HepG2 (cell line): ENCODE results near the gene PPFIA3. TPM values are rescaled to one million over a fixed set of nuclear protein-coding genes. Genes with fewer than 3 reads are reported as not detected.

ENCODE experiments used
- ARNT2 ChIP-seq: sonication (generic); formaldehyde crosslinking; IDR thresholded peaks from 2 replicates; pipeline ENCODE4 v1.8.0; 2022; ENCODE audit warnings: mild to moderate bottlenecking, low read depth, missing genetic modification reagents, moderate library complexity
- DR1 ChIP-seq: sonication (generic); formaldehyde crosslinking; IDR thresholded peaks from 2 replicates; pipeline ENCODE4 v1.8.0; 2021; ENCODE audit warnings: mild to moderate bottlenecking, missing genetic modification reagents, inconsistent platforms
- DZIP1 ChIP-seq: sonication (generic); formaldehyde crosslinking; IDR thresholded peaks from 2 replicates; pipeline ENCODE4 v1.5.0; 2020; ENCODE audit warnings: mild to moderate bottlenecking, missing genetic modification reagents
- ETV6 ChIP-seq: sonication (generic); formaldehyde crosslinking; conservative IDR thresholded peaks from 2 replicates; pipeline ENCODE4 v1.4.0; 2020; ENCODE audit warnings: missing genetic modification reagents
- FOXP4 ChIP-seq: sonication (generic); formaldehyde crosslinking; IDR thresholded peaks from 2 replicates; pipeline ENCODE4 v1.4.0; 2020; ENCODE audit warnings: missing genetic modification reagents
- MED1 ChIP-seq: sonication (generic); formaldehyde crosslinking; IDR thresholded peaks from 2 replicates; pipeline ENCODE4 v1.4.0; 2020; ENCODE audit warnings: missing genetic modification reagents
- SP5 ChIP-seq: IDR thresholded peaks from 2 replicates; pipeline ENCODE4 v1.6.1; 2016; ENCODE audit warnings: low read depth, borderline replicate concordance
- U2AF1 ChIP-seq: fragments of 200-400 bp; formaldehyde crosslinking; optimal IDR thresholded peaks from 2 replicates; pipeline ENCODE3; 2017; ENCODE audit warnings: mild to moderate bottlenecking, low read depth, low read length
- ZFY ChIP-seq: sonication (generic); formaldehyde crosslinking; IDR thresholded peaks from 2 replicates; pipeline ENCODE4 v1.4.0; 2020; ENCODE audit warnings: missing genetic modification reagents
- ZNF496 ChIP-seq: sonication (generic); formaldehyde crosslinking; IDR thresholded peaks from 2 replicates; pipeline ENCODE4 v1.8.1; 2023; ENCODE audit warnings: mild to moderate bottlenecking, moderate library complexity, missing genetic modification reagents; ENCODE audit not compliant: insufficient replicate concordance
- polyA plus RNA-seq, 8 experiments: library from polyadenylated mRNA; depleted of rRNA in 3 of 8; stranded (reverse) in 7 of 8; unstranded in 1 of 8; fragments of >200 nt; fragmentation: Illumina TruSeq in 4 of 8; extraction: Trizol in 4 of 8; gene quantifications; 2 replicates each; pipeline versions ENCODE4 v1.2.1 to v1.2.3, GENCODE V29; 2011 to 2016; ENCODE audit warnings: low read depth in 4 of 8, missing spikeins in 1 of 8, mixed read lengths in 1 of 8; ENCODE audit not compliant: insufficient read depth in 1 of 8
- total RNA-seq, 5 experiments: library from RNA; depleted of rRNA; stranded (reverse); fragments of >200 nt; fragmentation: Illumina TruSeq; extraction: Trizol; gene quantifications; 2 replicates each; pipeline ENCODE4 v1.2.3, GENCODE V29; 2016; ENCODE audit warnings: low read depth in 1 of 5
- TF ChIP-seq, protein P1 (sequence below): IDR thresholded peaks from 2 replicates; pipeline ENCODE4 v1.6.1; 2016; ENCODE audit warnings: low read depth, missing genetic modification reagents, missing compliant biosample characterization
- TF ChIP-seq, protein P2 (sequence below): sonication (generic); formaldehyde crosslinking; IDR thresholded peaks from 2 replicates; pipeline ENCODE4 v1.8.1; 2023; ENCODE audit warnings: mild to moderate bottlenecking, missing genetic modification reagents
- TF ChIP-seq, protein P3 (sequence below): sonication (generic); formaldehyde crosslinking; IDR thresholded peaks from 2 replicates; pipeline ENCODE4 v1.8.0; 2022; ENCODE audit warnings: missing genetic modification reagents, mild to moderate bottlenecking, moderate library complexity, borderline replicate concordance

The PPFIA3 gene
- total and polyA plus RNA-seq, 2 of the 13 experiments (the other 11 are each of a cell fraction or from before 2014, with no cell fraction given): 6.7 to 8.6 TPM

- peak; percentile 68 for TF ChIP-seq MED1 (CRISPR knock-in tag)
- TF ChIP-seq SP5: peak; percentile 62
- TF ChIP-seq, protein P1, sequence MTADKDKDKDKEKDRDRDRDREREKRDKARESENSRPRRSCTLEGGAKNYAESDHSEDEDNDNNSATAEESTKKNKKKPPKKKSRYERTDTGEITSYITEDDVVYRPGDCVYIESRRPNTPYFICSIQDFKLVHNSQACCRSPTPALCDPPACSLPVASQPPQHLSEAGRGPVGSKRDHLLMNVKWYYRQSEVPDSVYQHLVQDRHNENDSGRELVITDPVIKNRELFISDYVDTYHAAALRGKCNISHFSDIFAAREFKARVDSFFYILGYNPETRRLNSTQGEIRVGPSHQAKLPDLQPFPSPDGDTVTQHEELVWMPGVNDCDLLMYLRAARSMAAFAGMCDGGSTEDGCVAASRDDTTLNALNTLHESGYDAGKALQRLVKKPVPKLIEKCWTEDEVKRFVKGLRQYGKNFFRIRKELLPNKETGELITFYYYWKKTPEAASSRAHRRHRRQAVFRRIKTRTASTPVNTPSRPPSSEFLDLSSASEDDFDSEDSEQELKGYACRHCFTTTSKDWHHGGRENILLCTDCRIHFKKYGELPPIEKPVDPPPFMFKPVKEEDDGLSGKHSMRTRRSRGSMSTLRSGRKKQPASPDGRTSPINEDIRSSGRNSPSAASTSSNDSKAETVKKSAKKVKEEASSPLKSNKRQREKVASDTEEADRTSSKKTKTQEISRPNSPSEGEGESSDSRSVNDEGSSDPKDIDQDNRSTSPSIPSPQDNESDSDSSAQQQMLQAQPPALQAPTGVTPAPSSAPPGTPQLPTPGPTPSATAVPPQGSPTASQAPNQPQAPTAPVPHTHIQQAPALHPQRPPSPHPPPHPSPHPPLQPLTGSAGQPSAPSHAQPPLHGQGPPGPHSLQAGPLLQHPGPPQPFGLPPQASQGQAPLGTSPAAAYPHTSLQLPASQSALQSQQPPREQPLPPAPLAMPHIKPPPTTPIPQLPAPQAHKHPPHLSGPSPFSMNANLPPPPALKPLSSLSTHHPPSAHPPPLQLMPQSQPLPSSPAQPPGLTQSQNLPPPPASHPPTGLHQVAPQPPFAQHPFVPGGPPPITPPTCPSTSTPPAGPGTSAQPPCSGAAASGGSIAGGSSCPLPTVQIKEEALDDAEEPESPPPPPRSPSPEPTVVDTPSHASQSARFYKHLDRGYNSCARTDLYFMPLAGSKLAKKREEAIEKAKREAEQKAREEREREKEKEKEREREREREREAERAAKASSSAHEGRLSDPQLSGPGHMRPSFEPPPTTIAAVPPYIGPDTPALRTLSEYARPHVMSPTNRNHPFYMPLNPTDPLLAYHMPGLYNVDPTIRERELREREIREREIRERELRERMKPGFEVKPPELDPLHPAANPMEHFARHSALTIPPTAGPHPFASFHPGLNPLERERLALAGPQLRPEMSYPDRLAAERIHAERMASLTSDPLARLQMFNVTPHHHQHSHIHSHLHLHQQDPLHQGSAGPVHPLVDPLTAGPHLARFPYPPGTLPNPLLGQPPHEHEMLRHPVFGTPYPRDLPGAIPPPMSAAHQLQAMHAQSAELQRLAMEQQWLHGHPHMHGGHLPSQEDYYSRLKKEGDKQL (CRISPR knock-in tag): 0 out of 2 replicates have a peak, but pooled peaks have one; percentile 31
- TF ChIP-seq, protein P2, sequence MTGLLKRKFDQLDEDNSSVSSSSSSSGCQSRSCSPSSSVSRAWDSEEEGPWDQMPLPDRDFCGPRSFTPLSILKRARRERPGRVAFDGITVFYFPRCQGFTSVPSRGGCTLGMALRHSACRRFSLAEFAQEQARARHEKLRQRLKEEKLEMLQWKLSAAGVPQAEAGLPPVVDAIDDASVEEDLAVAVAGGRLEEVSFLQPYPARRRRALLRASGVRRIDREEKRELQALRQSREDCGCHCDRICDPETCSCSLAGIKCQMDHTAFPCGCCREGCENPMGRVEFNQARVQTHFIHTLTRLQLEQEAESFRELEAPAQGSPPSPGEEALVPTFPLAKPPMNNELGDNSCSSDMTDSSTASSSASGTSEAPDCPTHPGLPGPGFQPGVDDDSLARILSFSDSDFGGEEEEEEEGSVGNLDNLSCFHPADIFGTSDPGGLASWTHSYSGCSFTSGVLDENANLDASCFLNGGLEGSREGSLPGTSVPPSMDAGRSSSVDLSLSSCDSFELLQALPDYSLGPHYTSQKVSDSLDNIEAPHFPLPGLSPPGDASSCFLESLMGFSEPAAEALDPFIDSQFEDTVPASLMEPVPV: no peak
- TF ChIP-seq ZFY (CRISPR knock-in tag): peak; percentile 99
- TF ChIP-seq U2AF1: peak; percentile 74
- TF ChIP-seq, protein P3, sequence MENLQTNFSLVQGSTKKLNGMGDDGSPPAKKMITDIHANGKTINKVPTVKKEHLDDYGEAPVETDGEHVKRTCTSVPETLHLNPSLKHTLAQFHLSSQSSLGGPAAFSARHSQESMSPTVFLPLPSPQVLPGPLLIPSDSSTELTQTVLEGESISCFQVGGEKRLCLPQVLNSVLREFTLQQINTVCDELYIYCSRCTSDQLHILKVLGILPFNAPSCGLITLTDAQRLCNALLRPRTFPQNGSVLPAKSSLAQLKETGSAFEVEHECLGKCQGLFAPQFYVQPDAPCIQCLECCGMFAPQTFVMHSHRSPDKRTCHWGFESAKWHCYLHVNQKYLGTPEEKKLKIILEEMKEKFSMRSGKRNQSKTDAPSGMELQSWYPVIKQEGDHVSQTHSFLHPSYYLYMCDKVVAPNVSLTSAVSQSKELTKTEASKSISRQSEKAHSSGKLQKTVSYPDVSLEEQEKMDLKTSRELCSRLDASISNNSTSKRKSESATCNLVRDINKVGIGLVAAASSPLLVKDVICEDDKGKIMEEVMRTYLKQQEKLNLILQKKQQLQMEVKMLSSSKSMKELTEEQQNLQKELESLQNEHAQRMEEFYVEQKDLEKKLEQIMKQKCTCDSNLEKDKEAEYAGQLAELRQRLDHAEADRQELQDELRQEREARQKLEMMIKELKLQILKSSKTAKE: no peak
- no peak for TF ChIP-seq ZNF496 (CRISPR knock-in tag)
- no peak for TF ChIP-seq DZIP1 (CRISPR knock-in tag)
- TF ChIP-seq FOXP4 (CRISPR knock-in tag): peak; percentile 26; the same call in 1 of the 2 replicates
- peak; percentile 70; the same call in 1 of the 2 replicates for TF ChIP-seq ETV6 (CRISPR knock-in tag)
- peak; percentile 74; the same call in 1 of the 2 replicates for TF ChIP-seq DR1 (CRISPR knock-in tag)
- peak; percentile 86; the same call in 1 of the 2 replicates for TF ChIP-seq ARNT2 (CRISPR knock-in tag)
These were observed 34.1 kb upstream of the PPFIA3 start, which contains the start of gene SNRNP70 (continued) for GRCh38 chr19:49085020-49085867.
